GM12878 (cell line): ENCODE results near the gene SEMA4C. TPM values are rescaled to one million over a fixed set of nuclear protein-coding genes. Genes with fewer than 3 reads are reported as not detected.
A peak's percentile ranks its signal among the peaks of the same experiment; 100 is the strongest.

Experiments
- CREM ChIP-seq: IDR thresholded peaks from 2 replicates; pipeline ENCODE4 v1.6.1; 2014; ENCODE audit warnings: antibody characterized with exemption, low read depth
- CTCF ChIP-seq, 3 experiments: IDR thresholded peaks in 2 of 3; conservative IDR thresholded peaks in 1 of 3; 2 replicates each; pipeline ENCODE4 v1.5.1; 2011; ENCODE audit warnings: low read depth in 3 of 3, low read length in 3 of 3, mild to moderate bottlenecking in 3 of 3, control low read depth in 2 of 3, moderate library complexity in 2 of 3, inconsistent platforms in 1 of 3, mixed read lengths in 1 of 3; ENCODE audit not compliant: control insufficient read depth in 2 of 3, insufficient read depth in 1 of 3; ENCODE audit errors: extremely low read depth in 1 of 3
- IKZF1 ChIP-seq: fragments of 450-650 bp; conservative IDR thresholded peaks from 2 replicates; pipeline ENCODE4 v1.6.1; 2017; ENCODE audit warnings: antibody characterized with exemption, mild to moderate bottlenecking
- NFXL1 ChIP-seq: fragments of 450-650 bp; IDR thresholded peaks from 2 replicates; pipeline ENCODE4 v1.6.1; 2017; ENCODE audit warnings: antibody characterized with exemption, mild to moderate bottlenecking, borderline replicate concordance
- SP1 ChIP-seq: IDR thresholded peaks from one replicate; pipeline ENCODE4 v1.6.1; 2011; ENCODE audit warnings: low read depth, low read length
- USF2 ChIP-seq: IDR thresholded peaks from 2 replicates; pipeline ENCODE4 v1.6.1; 2011; ENCODE audit warnings: low read depth, low read length, improper control_type of control experiment, borderline replicate concordance
- ZNF687 ChIP-seq: fragments of 450-650 bp; IDR thresholded peaks from 2 replicates; pipeline ENCODE4 v1.6.1; 2017; ENCODE audit warnings: mild to moderate bottlenecking, moderate library complexity
- polyA plus RNA-seq, 11 experiments: library from polyadenylated mRNA; depleted of rRNA in 4 of 11; unstranded in 6 of 11; stranded (reverse) in 5 of 11; fragments of >200 nt; fragmentation: Nextera tagmentation in 4 of 11; fragmentation: Illumina TruSeq in 1 of 11; extraction: Ambion mirVana in 4 of 11; extraction: Trizol in 1 of 11; gene quantifications; 1 replicate in 1 of 11; 2 replicates in 10 of 11; pipeline versions ENCODE4 v1.2.1 to v1.2.3, GENCODE V29; 2011 to 2016; ENCODE audit warnings: inconsistent platforms in 2 of 11, missing spikeins in 2 of 11, low read depth in 1 of 11
- total RNA-seq, 4 experiments: library from RNA; depleted of rRNA in 3 of 4; stranded (reverse); fragments of >200 nt in 3 of 4; fragmentation: Illumina TruSeq in 1 of 4; extraction: Trizol in 1 of 4; gene quantifications; 2 replicates each; pipeline versions ENCODE4 v1.2.1 to v1.2.3, GENCODE V29; 2013 to 2021

Gene SEMA4C
- total and polyA plus RNA-seq, 10 of the 15 experiments (the other 5 are each of a cell fraction or from before 2014, with no cell fraction given) = 0.06 to 21.6 (median 6.8) TPM

GRCh38 chr2:96816127-96816835 is 53.6 kb downstream of the SEMA4C start, which contains the start of gene CNNM3 (continued):
- peak; percentile 78 for TF ChIP-seq IKZF1
- peak; percentile 32 to 52 (median 52); a peak in 5 of 6 replicates for TF ChIP-seq CTCF (IDR thresholded peaks at IDR 0.05 in 2 of 3, conservative IDR thresholded peaks at IDR 0.05 in 1 of 3; ENCODE audit: control insufficient read depth in 2 of 3, extremely low read depth in 1 of 3, insufficient read depth in 1 of 3, low read depth in 3 of 3, low read length in 3 of 3)
- peak; percentile 25; the same call in 1 of the 2 replicates for TF ChIP-seq ZNF687
- 0 out of 2 replicates have a peak, but pooled peaks have one; percentile 29 for TF ChIP-seq CREM
- peak; percentile 87 for TF ChIP-seq SP1
- TF ChIP-seq NFXL1 = peak; percentile 44; the same call in 1 of the 2 replicates
- no peak for TF ChIP-seq USF2
